SK-N-SH treated with all-trans-retinoic acid at 6 μM for 48 hours (cell line): ENCODE measurements around the gene TMEM217.

ENCODE experiments used
- ARNTL ChIP-seq: fragments of 450-650 bp; formaldehyde crosslinking; IDR thresholded peaks from 2 replicates; pipeline ENCODE4 v1.5.0; 2020; ENCODE audit warnings: low read depth, mild to moderate bottlenecking, moderate library complexity, borderline replicate concordance
- CREB5 ChIP-seq: fragments of 250-450 bp; sonication (Bioruptor Pico); IDR thresholded peaks from 2 replicates; pipeline ENCODE4 v1.5.1; 2020; ENCODE audit warnings: low read depth, mild to moderate bottlenecking, moderate library complexity
- GLIS3 ChIP-seq: fragments of 250-450 bp; sonication (Bioruptor Pico); IDR thresholded peaks from 2 replicates; pipeline ENCODE4 v1.5.0; 2020; ENCODE audit warnings: mild to moderate bottlenecking, moderate library complexity
- ISL1 ChIP-seq: fragments of 250-450 bp; sonication (Bioruptor Pico); IDR thresholded peaks from 2 replicates; pipeline ENCODE4 v2.1.2; 2022; ENCODE audit warnings: mild to moderate bottlenecking, moderate library complexity
- RARB ChIP-seq: fragments of 250-450 bp; sonication (Bioruptor Pico); IDR thresholded peaks from 2 replicates; pipeline ENCODE4 v1.8.0; 2021; ENCODE audit warnings: mild to moderate bottlenecking, moderate library complexity
- TSHZ2 ChIP-seq: fragments of 250-450 bp; sonication (Bioruptor Pico); IDR thresholded peaks from 2 replicates; pipeline ENCODE4 v1.5.0; 2020; ENCODE audit warnings: mild to moderate bottlenecking, moderate library complexity
- ZFP3 ChIP-seq: fragments of 250-450 bp; sonication (Bioruptor Pico); IDR thresholded peaks from 2 replicates; pipeline ENCODE4 v1.5.0; 2020; ENCODE audit warnings: mild to moderate bottlenecking, moderate library complexity
- ZFP30 ChIP-seq: fragments of 450-650 bp; formaldehyde crosslinking; IDR thresholded peaks from 2 replicates; pipeline ENCODE4 v1.5.0; 2022; ENCODE audit warnings: mild to moderate bottlenecking, moderate library complexity
- ZNF565 ChIP-seq: fragments of 450-650 bp; formaldehyde crosslinking; conservative IDR thresholded peaks from 2 replicates; pipeline ENCODE4 v1.5.0; 2020; ENCODE audit warnings: low read depth, mild to moderate bottlenecking, moderate library complexity
- ZNF70 ChIP-seq: fragments of 450-650 bp; formaldehyde crosslinking; IDR thresholded peaks from 2 replicates; pipeline ENCODE4 v1.5.0; 2020; ENCODE audit warnings: mild to moderate bottlenecking, moderate library complexity
- ZNF8 ChIP-seq: fragments of 450-650 bp; formaldehyde crosslinking; IDR thresholded peaks from 2 replicates; pipeline ENCODE4 v1.5.0; 2020; ENCODE audit warnings: mild to moderate bottlenecking, moderate library complexity
- TF ChIP-seq, protein P1 (sequence below): fragments of 250-450 bp; sonication (Bioruptor Pico); IDR thresholded peaks from 2 replicates; pipeline ENCODE4 v1.8.0; 2020; ENCODE audit warnings: mild to moderate bottlenecking, moderate library complexity, borderline replicate concordance

GRCh38 chr6:37180075-37180474, 77.9 kb downstream of the TMEM217 start:
- TF ChIP-seq ARNTL (CRISPR knock-in tag) (no peak), ZNF565 (CRISPR knock-in tag) (no peak), ZFP30 (CRISPR knock-in tag) (no peak), CREB5 (CRISPR knock-in tag) (no peak), RARB (CRISPR knock-in tag) (no peak), ISL1 (CRISPR knock-in tag) (no peak), GLIS3 (CRISPR knock-in tag) (no peak), ZFP3 (no peak), ZNF70 (no peak), ZNF8 (no peak), TSHZ2 (CRISPR knock-in tag) (no peak)
- TF ChIP-seq, protein P1, sequence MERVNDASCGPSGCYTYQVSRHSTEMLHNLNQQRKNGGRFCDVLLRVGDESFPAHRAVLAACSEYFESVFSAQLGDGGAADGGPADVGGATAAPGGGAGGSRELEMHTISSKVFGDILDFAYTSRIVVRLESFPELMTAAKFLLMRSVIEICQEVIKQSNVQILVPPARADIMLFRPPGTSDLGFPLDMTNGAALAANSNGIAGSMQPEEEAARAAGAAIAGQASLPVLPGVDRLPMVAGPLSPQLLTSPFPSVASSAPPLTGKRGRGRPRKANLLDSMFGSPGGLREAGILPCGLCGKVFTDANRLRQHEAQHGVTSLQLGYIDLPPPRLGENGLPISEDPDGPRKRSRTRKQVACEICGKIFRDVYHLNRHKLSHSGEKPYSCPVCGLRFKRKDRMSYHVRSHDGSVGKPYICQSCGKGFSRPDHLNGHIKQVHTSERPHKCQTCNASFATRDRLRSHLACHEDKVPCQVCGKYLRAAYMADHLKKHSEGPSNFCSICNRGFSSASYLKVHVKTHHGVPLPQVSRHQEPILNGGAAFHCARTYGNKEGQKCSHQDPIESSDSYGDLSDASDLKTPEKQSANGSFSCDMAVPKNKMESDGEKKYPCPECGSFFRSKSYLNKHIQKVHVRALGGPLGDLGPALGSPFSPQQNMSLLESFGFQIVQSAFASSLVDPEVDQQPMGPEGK (CRISPR knock-in tag): no peak
